GM10266 (cell line): ENCODE data around the gene PLEKHM2.

Source experiments
- DNase-seq: peaks from one replicate; pipeline ENCODE4 v3.0.0; 2012; ENCODE audit errors: extremely low spot score
- CTCF ChIP-seq: IDR thresholded peaks from 2 replicates; pipeline ENCODE4 v1.5.1; 2012; ENCODE audit warnings: mild to moderate bottlenecking, low read depth; ENCODE audit not compliant: control insufficient read depth, insufficient read depth; ENCODE audit errors: missing control alignments

The PLEKHM2 gene

GRCh38 chr1:15748264-15748663 is 64.1 kb downstream of the PLEKHM2 start:
- TF ChIP-seq CTCF, result no peak

GRCh38 chr1:15748690-15749398 is 64.7 kb downstream of the PLEKHM2 start:
- no peak for DNase-seq
- no peak for TF ChIP-seq CTCF

More at GRCh38 chr1:15748264-15748663, 64.1 kb downstream of the PLEKHM2 start:
- no peak for DNase-seq

GRCh38 chr1:15749399-15750291 is 65.5 kb downstream of the PLEKHM2 start:
- no peak for DNase-seq
- TF ChIP-seq CTCF, result no peak

- no peak for DNase-seq
- no peak for TF ChIP-seq CTCF
Observed at GRCh38 chr1:15750924-15751323, 66.8 kb downstream of the PLEKHM2 start.

- TF ChIP-seq CTCF, result no peak
- no peak for DNase-seq
Observed at GRCh38 chr1:15751717-15752116, 67.6 kb downstream of the PLEKHM2 start.

- no peak for TF ChIP-seq CTCF
- no peak for DNase-seq
Observed at GRCh38 chr1:15753776-15754175, 69.7 kb downstream of the PLEKHM2 start.
